T-helper 2 cell treated with Interferon-gamma antibody and Interleukin-4, amounts not matched to agents 5 μg/mL and 100 μg/mL, for 36 hours (primary cell): ENCODE data around the gene SLC35E1.
A peak's percentile ranks its signal among the peaks of the same experiment; 100 is the strongest.

Source experiments
- DNase-seq: peaks from one replicate; pipeline ENCODE4 v3.0.0; 2021; ENCODE audit warnings: low spot score
- H3K27ac Mint-ChIP-seq: one replicate; pipeline ENCODE4 v1.8.0; 2021; ENCODE audit warnings: mild to moderate bottlenecking, mixed read lengths
- H3K27me3 Mint-ChIP-seq: one replicate; pipeline ENCODE4 v1.8.0; 2021; ENCODE audit warnings: low read depth, mixed read lengths
- H3K36me3 Mint-ChIP-seq: one replicate; pipeline ENCODE4 v1.8.0; 2021; ENCODE audit warnings: low read depth, mixed read lengths
- H3K4me1 Mint-ChIP-seq: one replicate; pipeline ENCODE4 v1.8.0; 2021; ENCODE audit warnings: low read depth, mixed read lengths
- H3K4me3 Mint-ChIP-seq: one replicate; pipeline ENCODE4 v1.8.0; 2022; ENCODE audit warnings: mild to moderate bottlenecking, moderate library complexity, mixed read lengths
- H3K9me3 Mint-ChIP-seq: one replicate; pipeline ENCODE4 v1.8.0; 2021; ENCODE audit warnings: mixed read lengths

Gene SLC35E1

DNA sequence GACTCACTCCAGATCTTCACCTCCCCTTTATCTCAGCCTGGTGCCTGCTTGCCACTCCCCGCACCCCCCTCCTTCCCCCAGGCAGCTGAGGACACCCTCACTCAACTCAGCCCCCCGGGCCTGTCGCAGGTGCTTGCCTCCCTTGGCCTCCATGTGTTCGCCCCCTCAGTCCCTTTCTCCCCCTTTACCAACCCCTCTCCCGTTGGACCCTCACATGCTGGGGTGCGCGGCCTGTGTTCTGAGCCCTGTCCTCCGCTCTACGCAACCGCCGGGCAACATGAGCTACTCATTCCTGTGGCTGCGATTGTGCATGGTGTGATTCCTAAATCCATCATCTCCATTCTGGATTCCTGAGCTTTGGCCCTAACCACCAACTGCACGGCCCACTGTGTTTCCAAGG lies 35.1 kb downstream of the SLC35E1 start:
- no peak overlapping the region for H3K4me3 Mint-ChIP-seq
- DNase-seq = no peak
- peaks cover 26% of the 10 kb centered on the region for H3K4me1 Mint-ChIP-seq
- no peaks in the 10 kb centered on the region for H3K27me3 Mint-ChIP-seq
- no peak overlapping the region for H3K27ac Mint-ChIP-seq
- H3K9me3 Mint-ChIP-seq = no peaks in the 10 kb centered on the region
- peaks cover 63% of the 10 kb centered on the region for H3K36me3 Mint-ChIP-seq

DNA sequence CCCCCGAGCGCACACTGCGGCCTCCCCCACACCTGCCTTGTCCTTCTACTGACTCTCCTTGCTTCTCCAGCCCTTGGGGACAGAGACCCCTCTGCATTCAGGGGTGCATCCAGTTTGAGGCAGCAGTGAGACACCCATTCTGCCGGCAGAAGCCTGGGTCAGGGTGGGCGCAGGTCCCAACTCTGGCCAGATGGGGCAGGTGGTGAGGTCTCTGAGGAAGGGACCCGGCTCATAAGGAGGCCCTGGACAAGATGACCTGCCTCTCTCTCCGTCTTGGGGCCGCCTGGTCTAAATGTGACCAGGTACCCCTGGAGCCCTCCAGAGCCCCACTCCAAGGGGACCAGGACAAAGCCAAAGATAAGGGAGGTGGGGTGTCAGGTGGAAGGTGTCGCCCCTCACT lies 36.1 kb downstream of the SLC35E1 start:
- no peak for DNase-seq
- Mint-ChIP-seq H3K27ac (no peak overlapping the region), H3K36me3 (peaks cover 66% of the 10 kb centered on the region), H3K9me3 (no peaks in the 10 kb centered on the region), H3K4me1 (peaks cover 21% of the 10 kb centered on the region), H3K27me3 (no peaks in the 10 kb centered on the region), H3K4me3 (no peak overlapping the region)

DNA sequence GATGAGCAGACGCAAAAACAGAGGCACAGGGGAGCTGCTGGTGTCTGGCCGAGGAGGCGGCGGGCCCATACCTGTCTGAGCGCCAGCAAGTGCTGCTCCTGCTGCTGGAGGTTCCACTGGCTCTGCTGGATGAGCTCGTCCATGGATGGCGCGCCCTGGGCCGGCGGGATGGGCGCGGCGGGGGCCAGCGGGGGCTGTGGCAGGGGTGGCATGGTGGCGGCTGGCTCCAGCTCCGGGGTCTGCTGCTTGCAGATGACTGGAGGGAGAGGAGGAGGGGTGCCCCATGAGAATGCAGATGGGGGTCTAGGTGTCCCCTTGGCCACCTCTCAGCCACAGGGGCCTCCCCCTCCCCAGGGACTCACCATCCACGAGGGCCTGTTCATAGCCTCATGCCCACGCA lies 36.8 kb downstream of the SLC35E1 start:
- H3K27ac Mint-ChIP-seq = no peak overlapping the region
- peaks cover 66% of the 10 kb centered on the region for H3K36me3 Mint-ChIP-seq
- no peak for DNase-seq
- no peak overlapping the region for H3K4me3 Mint-ChIP-seq
- no peaks in the 10 kb centered on the region for H3K9me3 Mint-ChIP-seq
- H3K4me1 Mint-ChIP-seq = peaks cover 19% of the 10 kb centered on the region
- H3K27me3 Mint-ChIP-seq = no peaks in the 10 kb centered on the region

DNA sequence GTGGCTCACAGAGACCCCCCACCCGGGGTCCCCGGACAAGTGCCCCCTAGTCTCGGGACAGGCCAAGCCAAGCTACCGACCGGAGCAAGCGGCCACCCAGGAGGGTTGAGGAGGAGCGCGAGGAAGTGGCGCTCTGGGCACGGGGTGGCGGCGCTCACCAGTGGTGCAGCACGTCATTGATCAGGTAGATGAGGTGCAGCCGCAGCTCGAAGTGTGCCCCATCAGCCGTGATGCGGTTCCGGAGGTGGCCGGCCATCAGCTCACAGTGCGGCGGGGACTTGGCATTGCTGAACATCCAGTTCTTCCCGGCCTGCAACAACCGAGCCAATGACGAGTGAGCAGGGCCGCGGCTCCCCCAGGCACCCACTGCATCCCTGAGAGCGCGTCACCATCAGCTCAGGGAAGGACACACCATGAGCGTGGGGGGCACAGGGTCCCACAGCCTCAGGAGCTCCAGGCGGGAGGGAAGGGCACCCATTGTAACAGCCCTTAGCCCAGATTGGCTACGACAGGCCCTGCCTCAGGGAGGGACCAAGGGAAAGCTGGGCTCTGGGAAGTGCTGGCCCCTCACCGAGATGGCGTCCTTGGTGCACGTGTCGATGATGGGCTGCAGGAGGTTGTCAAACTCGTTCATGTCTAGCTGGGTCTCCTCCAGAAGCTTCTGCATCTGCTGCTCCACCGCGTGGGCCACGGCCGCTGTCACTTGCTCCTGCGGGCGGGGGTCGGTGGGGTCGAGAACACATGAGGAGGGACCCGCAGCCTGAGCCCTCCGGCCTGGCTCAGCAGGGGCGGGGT lies 39.6 kb downstream of the SLC35E1 start:
- H3K9me3 Mint-ChIP-seq = no peaks in the 10 kb centered on the region

DNA sequence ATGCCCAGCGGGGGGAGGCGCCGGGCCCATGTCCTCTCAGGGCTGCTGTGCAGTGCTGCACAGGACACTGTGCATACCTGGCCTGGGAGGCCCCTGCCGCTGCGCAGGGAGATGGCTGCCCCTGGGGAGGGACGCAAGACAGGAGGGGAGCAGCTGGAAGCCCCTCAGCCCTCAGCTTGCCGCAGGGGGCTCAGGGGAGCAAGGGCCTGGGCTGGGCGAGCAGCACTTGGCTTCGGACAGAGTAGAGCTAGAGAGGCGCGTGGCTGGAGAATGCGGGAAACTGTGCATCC lies 40.9 kb downstream of the SLC35E1 start:
- peaks cover 61% of the 10 kb centered on the region for H3K36me3 Mint-ChIP-seq

More for the DNA sequence above, 39.6 kb downstream of the SLC35E1 start:
- H3K4me3 Mint-ChIP-seq = no peak overlapping the region
- peaks cover 4% of the 10 kb centered on the region for H3K4me1 Mint-ChIP-seq
- H3K27ac Mint-ChIP-seq = no peak overlapping the region
- no peak for DNase-seq
- H3K27me3 Mint-ChIP-seq = no peaks in the 10 kb centered on the region
- H3K36me3 Mint-ChIP-seq = peaks cover 66% of the 10 kb centered on the region

DNA sequence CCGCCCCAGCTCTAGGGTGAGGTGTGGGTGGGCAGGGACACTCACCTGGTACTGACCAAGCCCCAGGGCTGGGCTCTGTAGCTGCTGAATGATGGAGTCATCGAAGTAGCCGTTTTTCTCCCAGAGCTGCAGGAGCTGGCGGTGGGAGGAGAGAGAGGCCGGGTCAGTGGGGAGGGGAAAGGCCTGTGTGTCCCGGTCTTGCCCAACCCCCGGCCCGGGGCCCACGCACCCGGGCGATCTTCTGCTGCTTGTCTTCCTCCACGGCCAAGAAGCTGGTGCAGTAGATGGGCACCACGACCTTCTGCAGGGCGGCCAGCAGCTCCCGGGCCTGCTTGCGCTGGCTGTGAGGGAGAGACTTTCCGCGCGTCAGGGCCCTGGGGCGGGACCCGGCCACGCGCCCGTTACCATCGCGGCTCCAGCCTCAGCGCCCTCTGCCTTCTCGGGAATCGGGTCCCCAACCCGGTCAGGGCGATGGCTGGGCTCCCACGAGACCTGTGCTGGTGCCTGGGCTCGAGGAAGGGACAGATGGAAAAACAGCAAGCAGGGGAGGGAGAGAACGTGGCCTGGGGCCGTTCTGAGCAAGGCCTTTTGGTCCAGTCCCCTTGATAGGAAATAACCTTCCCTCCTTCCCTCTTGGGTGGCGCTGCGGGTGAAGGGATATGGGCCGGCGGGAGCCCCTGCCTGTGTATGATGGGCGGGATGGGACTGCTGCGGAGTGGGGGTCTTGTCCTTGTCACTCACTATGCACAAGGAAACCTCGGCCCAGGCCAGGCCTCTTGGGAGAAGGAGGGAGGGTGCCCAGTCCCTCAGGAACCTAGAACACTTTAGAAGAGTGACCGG lies 41.5 kb downstream of the SLC35E1 start:
- peaks cover 60% of the 10 kb centered on the region for H3K36me3 Mint-ChIP-seq

More for the DNA sequence above, 40.9 kb downstream of the SLC35E1 start:
- no peak overlapping the region for H3K27ac Mint-ChIP-seq
- H3K4me1 Mint-ChIP-seq = no peaks in the 10 kb centered on the region
- H3K27me3 Mint-ChIP-seq = no peaks in the 10 kb centered on the region
- H3K9me3 Mint-ChIP-seq = no peaks in the 10 kb centered on the region
- DNase-seq = no peak
- no peak overlapping the region for H3K4me3 Mint-ChIP-seq

DNA sequence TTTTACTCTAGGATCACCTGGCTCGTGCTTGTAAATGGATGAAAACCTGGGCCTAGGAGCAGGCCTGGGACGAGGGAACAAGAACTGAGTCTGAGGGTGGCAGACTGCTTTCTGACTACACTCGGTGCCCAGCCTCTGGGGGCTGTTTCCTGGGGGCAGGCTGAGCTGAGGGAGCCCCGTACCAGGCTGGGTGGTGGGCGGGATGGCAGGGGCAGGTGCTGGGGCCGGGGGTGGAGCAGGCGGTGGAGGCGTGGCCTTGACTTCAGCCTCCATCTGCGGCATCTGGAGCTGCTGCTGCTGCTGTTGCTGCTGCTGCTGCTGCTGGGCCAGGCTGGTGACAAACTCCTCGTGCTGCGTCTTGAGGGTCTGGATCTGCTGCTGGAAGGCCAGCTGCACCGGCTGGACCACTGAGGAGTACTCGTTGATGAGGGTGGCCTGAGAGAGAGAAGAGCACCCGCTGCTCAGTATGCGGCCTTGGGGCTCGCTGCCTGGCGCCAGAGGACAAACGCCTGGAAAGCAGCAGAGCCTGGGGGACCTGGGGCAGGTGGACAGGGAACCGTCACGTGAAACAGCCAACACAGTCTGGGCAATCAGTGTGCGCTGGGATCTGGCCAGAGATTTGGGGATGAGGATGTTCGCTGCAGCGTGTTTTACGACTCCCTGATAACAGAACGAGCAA lies 42.6 kb downstream of the SLC35E1 start:
- H3K27ac Mint-ChIP-seq = no peak overlapping the region
- H3K4me1 Mint-ChIP-seq = no peaks in the 10 kb centered on the region

More for the DNA sequence above, 41.5 kb downstream of the SLC35E1 start:
- Mint-ChIP-seq H3K9me3 (no peaks in the 10 kb centered on the region), H3K27ac (no peak overlapping the region), H3K4me1 (no peaks in the 10 kb centered on the region), H3K27me3 (no peaks in the 10 kb centered on the region), H3K4me3 (no peak overlapping the region)
- DNase-seq = no peak

DNA sequence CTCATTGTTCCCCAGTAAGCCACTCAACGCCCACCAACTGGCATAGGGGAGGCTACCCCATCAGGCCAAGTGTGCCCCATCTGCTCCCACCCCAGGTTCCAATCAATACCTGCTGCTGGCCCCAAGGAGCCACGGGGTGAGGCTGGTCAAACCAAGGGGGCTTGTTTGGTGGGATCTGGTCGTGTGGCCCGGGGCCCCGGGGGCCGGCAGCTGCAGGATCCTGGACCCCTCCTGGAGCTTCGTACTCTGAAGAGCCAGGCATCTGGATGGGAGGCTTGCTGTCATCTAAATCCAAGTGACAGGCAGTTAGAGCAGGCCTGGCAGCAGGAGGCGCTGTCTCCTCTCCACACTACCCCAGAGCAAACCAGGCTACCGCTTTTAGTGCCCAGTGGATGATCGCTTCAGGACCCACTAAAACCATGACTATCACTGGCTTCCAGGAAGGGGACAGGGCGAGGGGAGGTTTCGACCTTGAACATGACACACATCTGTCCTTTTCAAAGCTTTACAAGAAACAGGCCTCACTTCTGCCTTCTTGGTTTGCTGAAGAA lies 44.2 kb downstream of the SLC35E1 start:
- Mint-ChIP-seq H3K27ac (no peak overlapping the region), H3K4me3 (no peak overlapping the region), H3K4me1 (no peaks in the 10 kb centered on the region), H3K36me3 (peaks cover 56% of the 10 kb centered on the region), H3K27me3 (no peaks in the 10 kb centered on the region), H3K9me3 (no peaks in the 10 kb centered on the region)
- DNase-seq = peak; percentile 8

More for the DNA sequence above, 42.6 kb downstream of the SLC35E1 start:
- no peaks in the 10 kb centered on the region for H3K27me3 Mint-ChIP-seq
- H3K9me3 Mint-ChIP-seq = no peaks in the 10 kb centered on the region
- no peak for DNase-seq
- no peak overlapping the region for H3K4me3 Mint-ChIP-seq
- H3K36me3 Mint-ChIP-seq = peaks cover 53% of the 10 kb centered on the region

DNA sequence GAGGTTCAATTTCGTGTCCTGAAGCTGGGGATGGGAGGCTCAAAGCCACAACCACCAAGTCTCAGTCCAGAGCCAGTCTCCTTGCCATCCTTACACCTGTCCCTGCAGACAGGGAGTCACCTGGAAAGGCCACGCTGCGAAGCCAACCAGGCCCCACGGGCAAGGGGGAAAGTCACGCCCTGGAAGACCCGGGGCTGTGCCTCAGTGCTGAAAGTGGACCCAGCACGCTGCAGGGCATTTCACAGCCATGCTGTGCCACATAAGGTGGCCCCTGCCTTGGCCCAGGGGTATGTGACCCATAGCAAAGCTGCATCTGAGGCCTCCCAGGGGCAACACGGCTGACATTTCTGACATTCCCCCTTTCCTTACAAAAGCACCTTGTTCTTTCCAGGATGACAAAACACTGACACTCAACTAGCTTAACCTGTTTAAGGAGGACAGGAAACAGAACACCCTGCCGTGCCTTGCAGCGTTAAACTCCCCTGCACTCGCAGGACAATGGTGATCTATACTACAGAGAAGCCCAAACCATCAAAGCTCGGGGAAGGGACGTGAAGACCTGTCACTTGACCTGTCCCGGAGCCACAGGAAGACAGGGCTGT lies 44.8 kb downstream of the SLC35E1 start:
- no peaks in the 10 kb centered on the region for H3K4me1 Mint-ChIP-seq
- H3K9me3 Mint-ChIP-seq = no peaks in the 10 kb centered on the region
- H3K4me3 Mint-ChIP-seq = no peak overlapping the region
- no peak overlapping the region for H3K27ac Mint-ChIP-seq
- DNase-seq = no peak
- no peaks in the 10 kb centered on the region for H3K27me3 Mint-ChIP-seq
- H3K36me3 Mint-ChIP-seq = peaks cover 60% of the 10 kb centered on the region

DNA sequence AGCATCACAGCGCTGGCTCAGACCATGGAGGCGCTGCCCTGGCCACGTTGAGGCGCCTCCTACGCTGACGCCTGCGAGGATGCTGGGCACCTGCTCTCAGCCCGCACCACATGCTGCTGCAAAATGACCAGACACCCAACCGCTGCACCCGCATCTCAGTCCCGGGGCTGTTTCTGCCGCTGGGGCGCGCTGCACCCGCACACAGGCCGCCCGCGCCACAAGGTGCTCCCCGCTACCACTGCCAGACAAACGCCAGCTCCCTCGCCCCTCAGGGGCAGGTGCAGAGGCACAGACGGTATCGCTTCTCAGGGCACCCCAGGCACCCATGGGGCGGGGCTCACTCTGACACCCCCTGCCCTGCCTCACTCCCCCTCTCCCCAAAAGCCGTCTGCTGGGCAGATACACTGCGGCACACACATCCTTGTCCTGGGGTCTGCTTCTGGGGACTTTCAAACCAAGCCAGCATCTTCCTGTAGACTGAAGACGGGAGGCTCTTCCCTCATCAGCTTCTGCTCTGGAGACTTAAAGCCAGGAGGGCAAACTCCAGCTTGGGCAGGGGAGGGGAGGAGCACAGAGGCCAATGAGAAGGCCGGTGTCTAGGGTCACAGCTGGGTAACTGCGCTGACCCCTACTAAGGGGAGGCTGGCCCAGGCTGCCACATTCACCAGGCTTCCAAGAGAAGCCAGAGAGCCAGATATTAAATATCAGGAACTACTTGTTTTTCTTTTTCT lies 46.3 kb downstream of the SLC35E1 start:
- H3K36me3 Mint-ChIP-seq = peaks cover 50% of the 10 kb centered on the region
- no peaks in the 10 kb centered on the region for H3K4me1 Mint-ChIP-seq
- H3K27me3 Mint-ChIP-seq = no peaks in the 10 kb centered on the region
- no peak overlapping the region for H3K27ac Mint-ChIP-seq
- no peak overlapping the region for H3K4me3 Mint-ChIP-seq
- H3K9me3 Mint-ChIP-seq = no peaks in the 10 kb centered on the region
- DNase-seq = no peak

DNA sequence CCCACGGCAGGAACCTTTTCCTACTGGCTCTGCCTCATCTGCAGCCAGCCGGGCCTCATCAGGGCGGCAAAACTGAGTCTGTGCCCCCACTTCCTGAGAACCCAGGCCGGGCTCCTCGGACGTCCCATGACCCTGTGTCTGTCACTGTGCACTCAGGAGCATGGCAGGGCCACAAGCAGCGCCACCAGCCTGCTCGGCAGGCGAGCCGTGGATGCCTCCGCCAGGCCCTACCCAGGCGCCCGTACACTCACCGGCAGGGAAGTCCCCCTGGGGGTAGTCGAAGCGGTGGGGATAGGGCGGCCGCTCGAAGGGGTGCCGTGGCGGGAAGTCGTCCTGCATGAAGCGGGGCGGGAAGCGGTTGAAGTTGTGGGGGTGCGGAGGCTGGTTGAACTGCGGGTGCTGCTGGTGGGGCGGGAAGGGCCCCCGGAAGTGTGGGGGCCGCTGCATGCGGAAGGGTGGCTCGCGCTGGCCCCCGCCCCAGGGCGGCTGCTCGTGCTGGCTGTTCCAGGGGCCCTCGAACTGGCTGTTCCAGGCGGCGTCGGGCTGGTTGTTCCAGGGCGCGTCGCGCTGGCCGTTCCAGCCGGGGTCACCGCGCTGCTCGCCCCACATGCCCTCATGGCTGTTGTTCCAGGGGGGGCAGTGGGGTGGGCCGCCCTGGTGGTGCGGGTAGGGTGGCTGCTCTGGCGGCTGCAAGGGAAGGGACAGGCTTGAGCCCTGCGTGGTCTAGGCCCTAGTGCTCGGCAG lies 47.1 kb downstream of the SLC35E1 start:
- H3K4me3 Mint-ChIP-seq = no peak overlapping the region
- H3K4me1 Mint-ChIP-seq = no peaks in the 10 kb centered on the region
- no peak overlapping the region for H3K27ac Mint-ChIP-seq
- H3K9me3 Mint-ChIP-seq = no peaks in the 10 kb centered on the region
- H3K27me3 Mint-ChIP-seq = no peaks in the 10 kb centered on the region
- no peak for DNase-seq
- peaks cover 55% of the 10 kb centered on the region for H3K36me3 Mint-ChIP-seq

DNA sequence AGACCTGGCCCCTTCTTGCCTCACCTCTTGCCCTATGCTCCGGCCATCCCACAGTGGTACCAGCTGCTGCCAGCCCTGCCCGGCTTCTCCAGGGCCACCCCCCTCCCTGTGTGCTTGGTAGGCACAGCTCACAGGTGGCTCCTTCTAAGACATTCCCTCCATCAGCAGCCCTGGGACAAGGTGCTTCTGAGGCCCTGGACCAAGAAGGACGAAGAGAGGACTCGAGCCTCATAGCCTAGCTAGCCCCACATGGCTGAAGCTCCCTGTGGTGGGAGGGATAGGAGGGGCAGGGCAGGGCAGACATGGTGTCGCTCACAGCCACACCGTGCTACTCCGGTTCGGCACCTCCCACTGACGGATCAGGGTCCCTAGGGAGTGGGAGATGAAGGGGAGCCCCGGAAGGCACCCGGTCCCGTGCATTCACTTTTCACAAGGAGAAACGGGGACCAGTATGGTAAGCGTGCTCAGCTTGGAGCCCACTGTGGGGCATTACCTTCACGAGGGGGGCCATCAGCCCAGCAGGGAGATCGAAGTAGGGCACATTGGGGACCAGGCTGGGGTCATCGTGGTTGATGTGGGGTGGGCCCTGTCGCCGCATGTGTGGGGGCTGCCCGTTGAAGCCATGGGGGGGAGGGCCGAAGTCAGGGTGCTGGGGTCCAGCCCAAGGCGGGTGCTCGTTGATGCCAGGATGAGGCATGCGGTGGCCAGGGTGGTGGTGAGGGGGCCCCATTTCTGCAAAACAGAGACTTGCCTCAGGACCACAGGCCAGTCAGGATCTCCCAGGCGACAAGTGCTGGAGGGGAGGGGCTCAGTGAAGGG lies 49.4 kb downstream of the SLC35E1 start:
- no peaks in the 10 kb centered on the region for H3K4me1 Mint-ChIP-seq
- no peaks in the 10 kb centered on the region for H3K9me3 Mint-ChIP-seq
- no peak for DNase-seq
- H3K4me3 Mint-ChIP-seq = no peak overlapping the region
- H3K27me3 Mint-ChIP-seq = no peaks in the 10 kb centered on the region
- no peak overlapping the region for H3K27ac Mint-ChIP-seq
- peaks cover 54% of the 10 kb centered on the region for H3K36me3 Mint-ChIP-seq
